ENCODE results near the gene TMEM184B.
A peak's percentile ranks its signal among the peaks of the same experiment; 100 is the strongest.

DNA sequence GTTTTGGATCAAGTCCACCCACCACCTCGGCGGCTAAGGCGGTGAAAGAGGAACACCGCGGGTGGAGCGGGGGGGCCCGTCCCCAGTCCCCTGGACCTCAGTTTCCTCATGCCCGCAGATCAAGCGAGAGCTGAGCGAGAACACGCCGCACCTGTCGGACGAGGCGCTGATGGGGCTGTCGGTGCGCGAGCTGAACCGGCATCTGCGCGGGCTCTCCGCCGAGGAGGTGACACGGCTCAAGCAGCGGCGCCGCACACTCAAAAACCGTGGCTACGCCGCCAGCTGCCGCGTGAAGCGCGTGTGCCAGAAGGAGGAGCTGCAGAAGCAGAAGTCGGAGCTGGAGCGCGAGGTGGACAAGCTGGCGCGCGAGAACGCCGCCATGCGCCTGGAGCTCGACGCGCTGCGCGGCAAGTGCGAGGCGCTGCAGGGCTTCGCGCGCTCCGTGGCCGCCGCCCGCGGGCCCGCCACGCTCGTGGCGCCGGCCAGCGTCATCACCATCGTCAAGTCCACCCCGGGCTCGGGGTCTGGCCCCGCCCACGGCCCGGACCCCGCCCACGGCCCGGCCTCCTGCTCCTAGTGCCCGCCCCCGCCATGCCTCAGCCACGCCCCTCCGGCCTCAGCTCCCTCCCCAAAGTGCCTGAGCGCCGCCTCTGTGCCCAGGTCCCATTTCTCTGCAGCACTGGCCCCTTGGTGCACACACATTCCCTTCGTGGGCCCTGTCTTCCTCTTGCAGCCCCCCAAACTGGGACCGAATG is 58.3 kb downstream of the TMEM184B start:
- peak in 1 of 3 donors; percentile 15 for TF ChIP-seq CTCF (IDR thresholded peaks at IDR 0.05)
- peak in 1 of 3 donors; percentile 58 for TF ChIP-seq POLR2AphosphoS5 (IDR thresholded peaks at IDR 0.05)
